Breast epithelium (tissue), 3 donors: ENCODE measurements around the gene KDM7A.

Experiments
- POLR2A ChIP-seq: fragments of 450-650 bp; IDR thresholded peaks from one replicate; pipeline ENCODE4 v1.6.1; 2016; ENCODE audit warnings: antibody characterized with exemption, mild to moderate bottlenecking, moderate library complexity
- POLR2AphosphoS5 ChIP-seq, 3 donors: sonication (generic); formaldehyde crosslinking; IDR thresholded peaks; one replicate each; pipeline ENCODE4 v1.6.1; 2017; ENCODE audit warnings: antibody characterized with exemption in 3 of 3
- TF ChIP-seq, protein P1 (sequence below), 3 donors: fragments of 450-650 bp; IDR thresholded peaks; one replicate each; pipeline ENCODE4 v1.5.1; 2016 to 2017; ENCODE audit warnings: antibody characterized with exemption in 3 of 3, mild to moderate bottlenecking in 3 of 3, moderate library complexity in 3 of 3

DNA sequence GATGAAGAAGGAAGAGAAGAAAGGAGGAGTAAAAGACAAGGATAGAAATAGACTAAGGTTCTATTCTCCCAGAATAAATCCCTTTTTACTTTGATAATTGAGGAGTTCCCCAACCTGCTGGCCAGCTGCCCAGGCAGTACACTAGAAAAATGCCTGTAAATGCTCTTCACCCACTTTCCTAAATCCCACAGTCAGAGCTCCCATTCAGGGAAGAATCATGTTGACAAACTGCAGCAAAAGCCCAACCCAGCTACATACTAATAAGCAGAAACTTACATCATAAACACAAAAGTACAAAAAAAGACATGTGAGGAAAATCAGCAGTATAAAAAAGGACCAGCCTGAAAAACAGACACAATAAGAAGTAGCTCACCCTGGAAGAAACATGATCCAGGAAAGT lies 15.8 kb upstream of the KDM7A start:
- no peak for TF ChIP-seq POLR2A
- TF ChIP-seq, protein P1, sequence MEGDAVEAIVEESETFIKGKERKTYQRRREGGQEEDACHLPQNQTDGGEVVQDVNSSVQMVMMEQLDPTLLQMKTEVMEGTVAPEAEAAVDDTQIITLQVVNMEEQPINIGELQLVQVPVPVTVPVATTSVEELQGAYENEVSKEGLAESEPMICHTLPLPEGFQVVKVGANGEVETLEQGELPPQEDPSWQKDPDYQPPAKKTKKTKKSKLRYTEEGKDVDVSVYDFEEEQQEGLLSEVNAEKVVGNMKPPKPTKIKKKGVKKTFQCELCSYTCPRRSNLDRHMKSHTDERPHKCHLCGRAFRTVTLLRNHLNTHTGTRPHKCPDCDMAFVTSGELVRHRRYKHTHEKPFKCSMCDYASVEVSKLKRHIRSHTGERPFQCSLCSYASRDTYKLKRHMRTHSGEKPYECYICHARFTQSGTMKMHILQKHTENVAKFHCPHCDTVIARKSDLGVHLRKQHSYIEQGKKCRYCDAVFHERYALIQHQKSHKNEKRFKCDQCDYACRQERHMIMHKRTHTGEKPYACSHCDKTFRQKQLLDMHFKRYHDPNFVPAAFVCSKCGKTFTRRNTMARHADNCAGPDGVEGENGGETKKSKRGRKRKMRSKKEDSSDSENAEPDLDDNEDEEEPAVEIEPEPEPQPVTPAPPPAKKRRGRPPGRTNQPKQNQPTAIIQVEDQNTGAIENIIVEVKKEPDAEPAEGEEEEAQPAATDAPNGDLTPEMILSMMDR (IDR thresholded peaks at IDR 0.05): no peak
- no peak for TF ChIP-seq POLR2AphosphoS5 (IDR thresholded peaks at IDR 0.05)
